A549 (cell line): ENCODE results near the gene TYW1. TPM values are rescaled to one million over a fixed set of nuclear protein-coding genes. Genes with fewer than 3 reads are reported as not detected.
"Not testable (repeated sequence)": the region's sequence is repeated elsewhere in the genome, so short reads cannot be mapped to it uniquely, and the experiment has no call there.

Experiments used
- ATAC-seq, 2 experiments: fragments of 200-7000 bp in 1 of 2; fragments of >200 bp in 1 of 2; cut with Nextera tagmentation in 1 of 2; cut with Tn5 transposase in 1 of 2; 3 replicates each; pipeline versions ENCODE4 v1.8.0 to v1.9.1; 2018 to 2020; ENCODE audit warnings: mild to moderate bottlenecking in 1 of 2, moderate library complexity in 1 of 2
- CTCF ChIA-PET: fragments of 300-600 bp; sonication (Branson Sonifier 250); formaldehyde crosslinking; extraction: SDS; loops from one replicate; lab custom pipeline; 2021; ENCODE audit warnings: antibody characterized with exemption, inconsistent platforms; lab: Yijun Ruan, JAX
- POLR2A ChIA-PET: fragments of 350-600 bp; formaldehyde crosslinking; extraction: SDS; loops from one replicate; lab custom pipeline; 2021; ENCODE audit warnings: antibody characterized with exemption, inconsistent platforms; lab: Yijun Ruan, JAX
- DNase-seq, 2 experiments: peaks; one replicate each; pipeline versions ENCODE4 v3.0.0 to v3.0.0-alpha.2; 2011 to 2016; ENCODE audit warnings: low read depth in 1 of 2, low spot score in 1 of 2
- FAIRE-seq: peaks from 2 replicates; lab custom pipeline; 2011; peaks lifted over from hg19 to GRCh38; lab: Jason Lieb, UNC
- H3K27ac ChIP-seq, 2 experiments: fragments of >200 bp; sonication (Bioruptor Twin); formaldehyde crosslinking; 3 replicates each; pipeline ENCODE4 v1.5.1; 2016 to 2017
- H3K4me1 ChIP-seq: fragments of >200 bp; sonication (Bioruptor Twin); formaldehyde crosslinking; 3 replicates; pipeline ENCODE4 v1.6.1; 2016
- H3K4me2 ChIP-seq: fragments of >200 bp; sonication (Bioruptor Twin); formaldehyde crosslinking; 3 replicates; pipeline ENCODE4 v1.6.1; 2016
- H3K4me3 ChIP-seq: fragments of >200 bp; sonication (Bioruptor Twin); formaldehyde crosslinking; 3 replicates; pipeline ENCODE4 v1.5.1; 2016
- H3K9me3 ChIP-seq: fragments of >200 bp; sonication (Bioruptor Twin); formaldehyde crosslinking; 3 replicates; pipeline ENCODE4 v1.6.1; 2016
- FOSL2 ChIP-seq, 2 experiments: fragments of 450-650 bp in 1 of 2; fragments of >200 bp in 1 of 2; sonication (Bioruptor Twin) in 1 of 2; formaldehyde crosslinking; IDR thresholded peaks; 2 replicates each; pipeline versions ENCODE4 v1.5.0 to v1.6.1; 2016 to 2020; ENCODE audit warnings: mild to moderate bottlenecking in 1 of 2, moderate library complexity in 1 of 2
- JUN ChIP-seq, 2 experiments: fragments of >200 bp; sonication (Bioruptor Twin); formaldehyde crosslinking; IDR thresholded peaks; 2 replicates in 1 of 2; 3 replicates in 1 of 2; pipeline ENCODE4 v1.6.1; 2016 to 2017
- PHF8 ChIP-seq: fragments of 200-600 bp; sonication (generic); IDR thresholded peaks from 2 replicates; pipeline ENCODE4 v1.6.1; 2016; ENCODE audit warnings: low read depth, mild to moderate bottlenecking, antibody characterized with exemption, moderate library complexity, borderline replicate concordance
- POLR2A ChIP-seq: IDR thresholded peaks from 2 replicates; pipeline ENCODE4 v1.6.1; 2012; ENCODE audit warnings: mild to moderate bottlenecking, low read length
- RAD21 ChIP-seq, 2 experiments: fragments of >200 bp in 1 of 2; sonication (Bioruptor Twin) in 1 of 2; formaldehyde crosslinking in 1 of 2; IDR thresholded peaks in 1 of 2; conservative IDR thresholded peaks in 1 of 2; 2 replicates in 1 of 2; 3 replicates in 1 of 2; pipeline ENCODE4 v1.6.1; 2012 to 2018; ENCODE audit warnings: inconsistent platforms in 1 of 2
- WGBS: methylation state at CpG from one replicate; pipeline ENCODE4 v1.1.6; 2017; ENCODE audit errors: missing lambda C conversion rate; 5-methylcytosine and 5-hydroxymethylcytosine counted together
- polyA plus RNA-seq, 4 experiments: library from polyadenylated mRNA; depleted of rRNA in 3 of 4; stranded (reverse); fragments of >200 nt; fragmentation: RNase III in 1 of 4; extraction: RNeasy Plus Mini Kit Qiagen cat#74134 plus additional on column Dnase treatment in 1 of 4; gene quantifications; 2 replicates in 3 of 4; 3 replicates in 1 of 4; pipeline ENCODE4 v1.2.3, GENCODE V29; 2011 to 2017
- TF ChIP-seq, protein P1 (sequence below): fragments of >200 bp; sonication (Bioruptor Twin); formaldehyde crosslinking; IDR thresholded peaks from 3 replicates; pipeline ENCODE4 v1.5.1; 2016
- TF ChIP-seq, protein P2 (sequence below): IDR thresholded peaks from 2 replicates; pipeline ENCODE4 v1.6.1; 2012; ENCODE audit warnings: low read depth, borderline replicate concordance
- TF ChIP-seq, protein P3 (sequence below): IDR thresholded peaks from 2 replicates; pipeline ENCODE4 v1.6.1; 2012

TYW1 gene
- polyA plus RNA-seq, 2 of the 4 experiments (the other 2 are of a cell fraction), result 15.3 to 26.9 TPM

DNA sequence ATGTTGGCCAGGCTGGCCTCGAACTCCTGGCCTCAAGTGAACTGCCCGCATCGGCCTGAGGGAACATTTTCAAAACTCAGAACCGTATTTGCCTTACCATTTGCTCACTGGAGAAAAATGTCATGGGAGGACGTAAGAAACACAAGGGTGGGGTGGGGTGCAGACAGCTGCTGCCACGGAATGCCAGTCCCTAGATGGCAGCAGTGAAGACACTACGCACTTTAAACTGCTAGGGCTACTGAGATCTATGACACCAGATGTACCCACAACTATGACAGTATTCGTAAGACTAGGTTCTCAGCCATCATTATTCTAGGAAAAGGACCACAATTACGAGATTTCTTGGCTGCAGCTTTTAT, 2.0 kb upstream of the TYW1 start:
- peak overlapping the region; percentile 77 to 94 for H3K27ac ChIP-seq
- H3K4me3 ChIP-seq, result peak overlapping the region; percentile 86
- peak in 1 of 2 experiments; percentile 90 for DNase-seq
- peak; percentile 67 for FAIRE-seq
- peak; percentile 81 to 86 for ATAC-seq
- not testable (repeated sequence) for H3K4me1 ChIP-seq; H3K9me3 ChIP-seq; TF ChIP-seq FOSL2 (IDR thresholded peaks at IDR 0.05)
- TF ChIP-seq, protein P1, sequence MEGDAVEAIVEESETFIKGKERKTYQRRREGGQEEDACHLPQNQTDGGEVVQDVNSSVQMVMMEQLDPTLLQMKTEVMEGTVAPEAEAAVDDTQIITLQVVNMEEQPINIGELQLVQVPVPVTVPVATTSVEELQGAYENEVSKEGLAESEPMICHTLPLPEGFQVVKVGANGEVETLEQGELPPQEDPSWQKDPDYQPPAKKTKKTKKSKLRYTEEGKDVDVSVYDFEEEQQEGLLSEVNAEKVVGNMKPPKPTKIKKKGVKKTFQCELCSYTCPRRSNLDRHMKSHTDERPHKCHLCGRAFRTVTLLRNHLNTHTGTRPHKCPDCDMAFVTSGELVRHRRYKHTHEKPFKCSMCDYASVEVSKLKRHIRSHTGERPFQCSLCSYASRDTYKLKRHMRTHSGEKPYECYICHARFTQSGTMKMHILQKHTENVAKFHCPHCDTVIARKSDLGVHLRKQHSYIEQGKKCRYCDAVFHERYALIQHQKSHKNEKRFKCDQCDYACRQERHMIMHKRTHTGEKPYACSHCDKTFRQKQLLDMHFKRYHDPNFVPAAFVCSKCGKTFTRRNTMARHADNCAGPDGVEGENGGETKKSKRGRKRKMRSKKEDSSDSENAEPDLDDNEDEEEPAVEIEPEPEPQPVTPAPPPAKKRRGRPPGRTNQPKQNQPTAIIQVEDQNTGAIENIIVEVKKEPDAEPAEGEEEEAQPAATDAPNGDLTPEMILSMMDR, result peak; percentile 44
- TF ChIP-seq RAD21 (conservative IDR thresholded peaks at IDR 0.05 in 1 of 2, IDR thresholded peaks at IDR 0.05 in 1 of 2) (0 out of 5 replicates have a peak, but pooled peaks of 1 of the 2 experiments have one; percentile 10), FOSL2 (CRISPR knock-in tag; IDR thresholded peaks at IDR 0.05) (peak; percentile 40)
- ChIA-PET CTCF (interaction anchor here (0.5 to 1.4 kb wide), 4 partner anchors 9 to 59 kb away, joined by 3 to 7 read pairs (median 4); no protein-coding TSS in a partner anchor), POLR2A (interaction anchor here (3.2 kb wide), 1 partner anchor 150 kb away, joined by 15 read pairs; no protein-coding TSS in a partner anchor)
- peak overlapping the region; percentile 85 for H3K4me2 ChIP-seq
- WGBS, result 0% methylated on average over 9 of the region's 9 CpGs

DNA sequence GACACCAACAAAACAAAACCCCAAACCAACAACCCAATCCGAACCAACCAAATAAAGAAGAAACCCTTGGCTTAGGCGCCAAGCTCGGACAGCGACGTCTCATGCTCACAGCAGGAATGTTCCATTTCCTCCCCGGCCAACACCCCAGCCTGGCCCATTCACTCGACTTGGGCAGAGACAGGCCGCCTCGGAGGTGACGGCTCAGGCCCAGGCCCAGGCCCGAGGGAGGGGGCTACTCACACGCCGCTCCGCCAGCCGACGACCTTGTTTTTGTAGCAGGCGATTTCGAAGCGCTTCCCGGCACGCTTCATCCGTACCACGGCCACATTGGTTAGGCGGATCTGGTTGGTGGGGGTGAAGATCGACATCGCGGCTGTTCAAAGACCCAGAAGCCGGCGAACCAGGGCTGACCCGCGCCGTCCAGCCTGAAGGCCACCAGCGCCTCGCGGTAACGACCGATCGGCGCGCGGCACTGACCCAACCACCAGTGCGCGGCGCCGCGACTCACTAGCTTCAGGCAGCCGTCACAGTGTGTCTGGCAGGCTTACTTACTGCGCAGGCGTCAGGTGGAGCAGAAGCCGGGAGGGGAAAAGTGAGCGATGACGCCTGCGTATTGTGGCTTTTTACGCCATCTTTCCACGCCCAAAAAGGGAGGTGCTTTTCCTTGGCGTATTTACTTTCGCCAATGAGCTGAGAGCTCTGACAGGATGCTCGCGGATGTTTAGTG, 1.4 kb upstream of the TYW1 start, which contains the start of gene SBDS:
Gene SBDS (minus strand): TSS at position 537 of the 727 bp plus-strand sequence. CDS start 169 bp downstream, at position 368.
- H3K4me1 ChIP-seq, FAIRE-seq, H3K9me3 ChIP-seq: not testable (repeated sequence)
- peak within 1 kb of the TSS; percentile 85 for H3K4me2 ChIP-seq
- H3K4me3 ChIP-seq, result peak within 1 kb of the TSS; percentile 86
- DNase-seq (peak; percentile 41 to 99), ATAC-seq (peak; percentile 75 to 76)
- WGBS, result under 1% methylated on average over 34 of the region's 59 CpGs
- peak within 1 kb of the TSS; percentile 77 to 94 for H3K27ac ChIP-seq
- TF ChIP-seq, protein P2, sequence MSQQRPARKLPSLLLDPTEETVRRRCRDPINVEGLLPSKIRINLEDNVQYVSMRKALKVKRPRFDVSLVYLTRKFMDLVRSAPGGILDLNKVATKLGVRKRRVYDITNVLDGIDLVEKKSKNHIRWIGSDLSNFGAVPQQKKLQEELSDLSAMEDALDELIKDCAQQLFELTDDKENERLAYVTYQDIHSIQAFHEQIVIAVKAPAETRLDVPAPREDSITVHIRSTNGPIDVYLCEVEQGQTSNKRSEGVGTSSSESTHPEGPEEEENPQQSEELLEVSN, result peak; percentile 64; the same call in 1 of the 2 replicates
- TF ChIP-seq JUN (IDR thresholded peaks at IDR 0.05) (peak; percentile 29 to 34; a peak in 1 of 5 replicates), POLR2A (peak; percentile 86), PHF8 (peak; percentile 96)
- TF ChIP-seq, protein P1, result peak; percentile 8; the same call in 2 of the 3 replicates
- TF ChIP-seq, protein P3, sequence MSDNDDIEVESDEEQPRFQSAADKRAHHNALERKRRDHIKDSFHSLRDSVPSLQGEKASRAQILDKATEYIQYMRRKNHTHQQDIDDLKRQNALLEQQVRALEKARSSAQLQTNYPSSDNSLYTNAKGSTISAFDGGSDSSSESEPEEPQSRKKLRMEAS, result peak; percentile 61
- ChIA-PET POLR2A (interaction anchor here (0.6 to 3.2 kb wide), 6 partner anchors 8 to 307 kb away, joined by 3 to 15 read pairs (median 4); partner anchors contain the start of gene TMEM248), CTCF (interaction anchor here (0.5 to 1.4 kb wide), 5 partner anchors 9 to 58 kb away, joined by 3 to 7 read pairs (median 4); no protein-coding TSS in a partner anchor)

DNA sequence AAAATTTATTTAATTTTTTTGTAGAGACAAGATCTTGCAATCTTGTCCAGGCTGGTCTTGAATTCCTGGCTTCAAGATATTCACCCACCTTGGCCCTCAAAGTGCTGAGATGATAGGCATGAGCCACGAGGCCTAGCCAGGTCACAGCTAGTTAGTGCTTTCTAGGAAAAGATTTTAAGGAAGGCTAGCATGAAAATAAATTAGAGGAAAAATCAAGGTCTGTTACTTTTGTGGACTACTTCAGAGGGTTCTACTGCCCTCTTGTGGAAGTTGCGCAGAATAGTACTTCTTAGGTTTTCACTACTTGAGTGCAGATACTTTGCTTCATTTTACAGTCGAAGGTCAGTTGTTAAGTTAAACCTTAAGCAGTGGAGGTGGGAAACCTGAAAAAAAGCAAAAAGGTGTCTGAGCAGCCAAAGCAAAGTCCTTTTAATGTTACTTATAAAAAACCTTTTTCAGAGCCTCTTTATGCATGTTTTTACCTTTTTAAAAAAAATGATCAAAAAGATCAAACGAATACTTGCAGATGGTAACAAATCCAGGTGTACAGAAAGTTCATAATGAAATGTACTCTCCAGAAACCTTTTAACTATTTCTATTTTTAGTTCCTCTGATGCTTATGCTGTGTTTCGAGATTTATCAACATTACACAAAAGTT, 4.1 kb downstream of the TYW1 start:
- FAIRE-seq (peak; percentile 56), DNase-seq (peak in 1 of 2 experiments; percentile 32)
- peak; percentile 26 to 37; a peak in 3 of 5 replicates for TF ChIP-seq RAD21 (conservative IDR thresholded peaks at IDR 0.05 in 1 of 2, IDR thresholded peaks at IDR 0.05 in 1 of 2)
- TF ChIP-seq, protein P1, result peak; percentile 37
- H3K4me2 ChIP-seq, H3K4me3 ChIP-seq, H3K9me3 ChIP-seq, H3K4me1 ChIP-seq, H3K27ac ChIP-seq, POLR2A ChIA-PET, ATAC-seq: not testable (repeated sequence)
- WGBS, result 33% methylated on average over 4 of the region's 5 CpGs
- CTCF ChIA-PET, result interaction anchor here (1.9 kb wide), 1 partner anchor 11 kb away, joined by 8 read pairs; no protein-coding TSS in a partner anchor

DNA sequence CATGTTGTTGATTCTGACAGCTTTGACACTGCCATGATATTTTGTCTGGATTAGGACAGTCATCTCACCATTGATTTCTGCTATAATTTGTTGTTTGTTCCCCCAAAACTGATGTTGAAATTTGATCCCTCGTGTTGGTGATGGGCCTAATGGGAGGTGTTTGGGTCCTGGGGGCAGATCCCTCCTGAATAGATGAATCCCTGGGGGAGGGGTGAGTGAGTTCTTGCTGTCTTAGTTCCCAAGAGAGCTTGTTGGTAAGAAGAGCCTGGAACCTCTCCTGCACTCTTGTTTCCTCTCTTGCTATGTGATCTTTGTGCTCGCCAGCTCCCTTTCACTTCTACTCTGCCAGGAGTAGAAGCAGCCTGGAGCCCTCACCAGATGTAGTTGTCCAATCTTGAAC, 7.5 kb downstream of the TYW1 start:
- ATAC-seq, H3K9me3 ChIP-seq, H3K4me1 ChIP-seq, H3K4me3 ChIP-seq, DNase-seq, H3K27ac ChIP-seq, FAIRE-seq, POLR2A ChIA-PET, H3K4me2 ChIP-seq: not testable (repeated sequence)
- CTCF ChIA-PET, result interaction anchor here (0.6 kb wide), 2 partner anchors 267 to 360 kb away, joined by 3 read pairs; no protein-coding TSS in a partner anchor
- WGBS, result 87% methylated on average over 2 of the region's 2 CpGs
